ENCODE results near the gene SERF2. TPM values are rescaled to one million over a fixed set of nuclear protein-coding genes. Genes with fewer than 3 reads are reported as not detected.

SERF2 gene
- total and polyA plus RNA-seq, 10 of the 15 experiments (the other 5 are each of a cell fraction or from before 2014, with no cell fraction given): 464 to 4,159 (median 1,014) TPM

GRCh38 chr15:43776101-43776717, 15.9 kb upstream of the SERF2 start (continued):
- no peak for TF ChIP-seq CTCF (IDR thresholded peaks at IDR 0.05 in 2 of 3, conservative IDR thresholded peaks at IDR 0.05 in 1 of 3; ENCODE audit: control insufficient read depth in 2 of 3, extremely low read depth in 1 of 3, insufficient read depth in 1 of 3, low read depth in 3 of 3, low read length in 3 of 3)
- TF ChIP-seq EP300 (IDR thresholded peaks at IDR 0.05; ENCODE audit: borderline replicate concordance in 1 of 2, control insufficient read depth in 1 of 2, low read depth in 2 of 2, low read length in 2 of 2): peak; percentile 65 to 68
- no peak for TF ChIP-seq EZH2 (IDR thresholded peaks at IDR 0.05; ENCODE audit: borderline replicate concordance, control insufficient read depth, low read depth, low read length)
- TF ChIP-seq RAD51 (IDR thresholded peaks at IDR 0.05): no peak
- TF ChIP-seq SUZ12 (IDR thresholded peaks at IDR 0.05; ENCODE audit: unreplicated experiment): no peak
- TF ChIP-seq ASH2L (IDR thresholded peaks at IDR 0.05; ENCODE audit: borderline replicate concordance, low read depth): no peak
- no peak for TF ChIP-seq KAT2A (conservative IDR thresholded peaks at IDR 0.05; ENCODE audit: control insufficient read depth, low read depth, low read length)
- peak; percentile 32 for TF ChIP-seq SP1 (IDR thresholded peaks at IDR 0.05; ENCODE audit: low read depth, low read length)
- TF ChIP-seq NFYB (IDR thresholded peaks at IDR 0.05; ENCODE audit: insufficient read depth, low read depth, low read length): no peak
- no peak for TF ChIP-seq SMARCA5 (IDR thresholded peaks at IDR 0.05)
- TF ChIP-seq SUPT20H (IDR thresholded peaks at IDR 0.05; ENCODE audit: borderline replicate concordance, control insufficient read depth, low read depth, low read length): no peak
- TF ChIP-seq LARP7 (IDR thresholded peaks at IDR 0.05): peak; percentile 52
- TF ChIP-seq RAD21 (IDR thresholded peaks at IDR 0.05; ENCODE audit: insufficient read depth, low read depth, low read length): no peak
- no peak for TF ChIP-seq CUX1 (IDR thresholded peaks at IDR 0.05; ENCODE audit: insufficient replicate concordance, low read depth, low read length)
- peak; percentile 88 for TF ChIP-seq NBN (IDR thresholded peaks at IDR 0.05)
- no peak for TF ChIP-seq ZNF274 (IDR thresholded peaks at IDR 0.05; ENCODE audit: insufficient read depth, insufficient read length)
- TF ChIP-seq MYB (IDR thresholded peaks at IDR 0.05; ENCODE audit: borderline replicate concordance, low read depth, low read length): no peak
- no peak for TF ChIP-seq NFYA (IDR thresholded peaks at IDR 0.05; ENCODE audit: borderline replicate concordance, low read depth, low read length)
- no peak for TF ChIP-seq ZBTB33 (IDR thresholded peaks at IDR 0.05)
- TF ChIP-seq BHLHE40 (IDR thresholded peaks at IDR 0.05; ENCODE audit: borderline replicate concordance in 1 of 2, low read depth in 2 of 2, low read length in 1 of 2): peak; percentile 86 to 92
- TF ChIP-seq SREBF1 (IDR thresholded peaks at IDR 0.05; ENCODE audit: low read length): no peak
- TF ChIP-seq KLF5 (IDR thresholded peaks at IDR 0.05; ENCODE audit: partially characterized antibody): peak; percentile 42
